SKM-1 treated with dmso at 0.1 percent for 144 hours (cell line): Measurements from ENCODE around the gene STPG4.
"Not testable (repeated sequence)": the region's sequence is repeated elsewhere in the genome, so short reads cannot be mapped to it uniquely, and the experiment has no call there.

Experiments used
- DNase-seq: peaks from one replicate; lab custom pipeline; 2025; ENCODE audit not compliant: unreplicated experiment; lab: John Stamatoyannopoulos, UW

Gene STPG4

GRCh38 chr2:47128705-47129104 lies 26.4 kb downstream of the STPG4 start:
- DNase-seq: no peak

GRCh38 chr2:47127862-47128543 lies 27.1 kb downstream of the STPG4 start:
- DNase-seq: no peak

DNA sequence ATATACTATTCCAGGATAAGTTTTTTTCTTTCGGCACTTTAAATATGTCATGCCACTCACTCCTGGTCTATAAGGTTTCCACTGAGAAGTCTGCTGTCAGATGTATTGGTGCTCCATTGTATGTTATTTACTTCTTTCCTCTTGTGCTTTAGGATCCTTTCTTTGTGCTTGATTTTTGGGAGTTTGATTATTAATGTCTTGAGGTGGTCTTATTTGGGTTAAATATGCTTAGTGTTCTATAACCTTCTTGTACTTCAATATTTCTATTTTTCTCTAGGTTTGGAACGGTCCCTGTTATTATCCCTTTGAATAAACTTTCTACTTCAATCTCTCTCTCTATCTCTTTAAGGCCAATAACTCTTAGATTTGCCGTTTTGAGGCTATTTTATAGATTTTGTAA lies 28.3 kb downstream of the STPG4 start:
- no peak for DNase-seq

GRCh38 chr2:47124740-47125139 lies 30.4 kb downstream of the STPG4 start:
- not testable (repeated sequence) for DNase-seq

DNA sequence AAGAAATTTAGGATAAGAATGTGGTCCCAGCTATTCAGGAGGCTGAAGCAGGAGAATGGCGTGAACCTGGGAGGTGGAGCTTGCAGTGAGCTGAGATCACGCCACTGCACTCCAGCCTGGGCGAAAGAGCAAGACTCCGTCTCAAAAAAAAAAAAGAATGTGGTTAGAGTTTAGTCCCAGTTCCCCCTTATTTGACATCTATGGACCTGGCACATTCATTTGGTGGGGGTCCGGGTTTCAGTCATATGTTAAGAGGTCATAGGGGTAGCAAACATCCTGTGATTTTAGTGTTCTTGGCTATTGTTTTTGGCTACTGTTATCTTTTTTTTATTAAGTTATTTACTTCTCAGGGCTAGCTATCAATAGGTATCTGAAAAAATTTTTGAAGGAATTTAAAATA lies 34.7 kb downstream of the STPG4 start:
- DNase-seq: not testable (repeated sequence)

- no peak for DNase-seq
Measured at GRCh38 chr2:47119001-47119400, 36.1 kb downstream of the STPG4 start.

GRCh38 chr2:47118581-47118980 lies 36.5 kb downstream of the STPG4 start:
- no peak for DNase-seq

GRCh38 chr2:47112665-47113435 lies 42.3 kb downstream of the STPG4 start:
- no peak for DNase-seq

DNA sequence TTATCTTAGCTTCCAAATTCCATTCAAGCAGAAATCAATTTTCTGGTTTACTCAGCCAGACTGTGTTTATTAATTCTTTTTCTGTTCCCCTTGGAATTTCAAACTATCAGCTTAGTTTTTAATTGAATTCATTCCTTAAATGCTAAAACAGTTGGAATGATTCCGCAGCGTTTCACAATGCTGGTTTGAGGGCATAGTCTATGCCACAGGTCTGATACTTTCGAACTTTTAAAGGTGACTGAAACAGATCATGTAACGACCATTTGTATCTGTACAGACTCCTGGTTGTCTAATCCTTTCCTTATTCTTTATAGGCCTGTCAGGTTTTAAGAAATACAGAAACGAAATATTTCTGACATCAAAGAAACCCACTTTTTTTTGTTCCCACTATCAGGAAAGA lies 45.4 kb downstream of the STPG4 start:
- DNase-seq: no peak

GRCh38 chr2:47109007-47109375 lies 46.1 kb downstream of the STPG4 start:
- no peak for DNase-seq

DNA sequence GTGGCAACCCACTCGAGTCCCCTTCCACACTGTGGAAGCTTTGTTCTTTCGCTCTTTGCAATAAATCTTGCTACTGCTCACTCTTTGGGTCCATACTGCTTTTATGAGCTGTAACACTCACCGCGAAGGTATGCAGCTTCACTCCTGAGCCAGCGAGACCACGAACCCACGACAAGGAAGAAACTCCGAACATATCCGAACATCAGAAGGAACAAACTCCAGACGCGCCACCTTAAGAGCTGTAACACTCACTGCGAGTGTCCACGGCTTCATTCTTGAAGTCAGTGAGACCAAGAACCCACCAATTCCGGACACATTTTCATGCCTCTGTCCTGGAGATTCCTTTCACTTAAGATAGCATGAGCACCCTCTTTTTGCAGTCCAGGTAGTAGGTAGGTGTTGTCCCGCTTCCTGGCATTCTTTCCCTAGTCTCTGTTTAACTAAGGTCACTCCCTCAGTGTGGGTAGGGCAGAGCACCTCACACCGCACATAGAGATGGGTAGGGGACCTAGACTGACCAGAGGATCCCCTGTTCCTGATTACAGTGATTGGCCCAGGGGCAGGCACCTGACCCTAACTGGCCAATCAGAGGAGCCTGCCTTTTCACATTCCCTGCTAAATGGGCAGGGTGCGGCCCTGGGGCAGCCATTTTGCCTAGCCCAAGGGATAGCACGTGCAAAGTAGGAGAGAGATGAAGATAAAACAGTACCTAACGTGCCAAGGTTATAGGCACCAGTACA lies 46.7 kb downstream of the STPG4 start:
- not testable (repeated sequence) for DNase-seq

GRCh38 chr2:47107201-47107600 lies 47.9 kb downstream of the STPG4 start:
- DNase-seq: not testable (repeated sequence)

DNA sequence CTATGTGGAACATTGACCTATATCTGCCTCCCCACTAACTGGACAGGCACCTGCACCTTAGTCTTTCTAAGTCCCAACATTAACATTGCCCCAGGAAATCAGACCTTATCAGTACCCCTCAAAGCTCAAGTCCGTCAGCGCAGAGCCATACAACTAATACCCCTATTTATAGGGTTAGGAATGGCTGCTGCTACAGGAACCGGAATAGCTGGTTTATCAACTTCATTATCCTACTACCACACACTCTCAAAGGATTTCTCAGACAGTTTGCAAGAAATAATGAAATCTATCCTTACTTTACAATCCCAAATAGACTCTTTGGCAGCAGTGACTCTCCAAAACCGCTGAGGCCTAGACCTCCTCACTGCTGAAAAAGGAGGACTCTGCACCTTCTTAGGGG lies 48.9 kb downstream of the STPG4 start:
- not testable (repeated sequence) for DNase-seq

GRCh38 chr2:47099712-47100111 lies 55.4 kb downstream of the STPG4 start:
- not testable (repeated sequence) for DNase-seq

GRCh38 chr2:47098953-47099352 lies 56.2 kb downstream of the STPG4 start:
- no peak for DNase-seq

GRCh38 chr2:47097563-47097962 lies 57.5 kb downstream of the STPG4 start:
- DNase-seq: no peak

DNA sequence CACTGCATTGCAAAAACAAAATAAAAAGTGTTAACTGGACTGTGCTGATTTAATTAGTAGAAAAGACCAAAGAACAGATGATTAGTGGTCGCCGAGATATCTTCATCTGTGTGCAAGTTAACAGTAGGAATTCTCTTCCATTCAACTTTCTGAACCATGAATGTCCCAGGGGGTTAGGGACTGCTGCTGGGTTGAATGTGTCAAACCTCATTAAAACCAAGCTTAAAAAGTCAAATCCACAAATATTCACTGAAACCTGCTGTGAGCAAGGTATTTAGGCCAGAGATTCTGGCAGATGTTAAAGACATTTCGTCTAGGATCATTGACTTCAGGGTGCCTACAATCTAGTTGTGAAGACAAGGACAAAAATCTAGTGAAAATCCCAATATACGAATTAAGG lies 58.7 kb downstream of the STPG4 start:
- no peak for DNase-seq

- no peak for DNase-seq
Measured at GRCh38 chr2:47095349-47096020, 59.6 kb downstream of the STPG4 start.

DNA sequence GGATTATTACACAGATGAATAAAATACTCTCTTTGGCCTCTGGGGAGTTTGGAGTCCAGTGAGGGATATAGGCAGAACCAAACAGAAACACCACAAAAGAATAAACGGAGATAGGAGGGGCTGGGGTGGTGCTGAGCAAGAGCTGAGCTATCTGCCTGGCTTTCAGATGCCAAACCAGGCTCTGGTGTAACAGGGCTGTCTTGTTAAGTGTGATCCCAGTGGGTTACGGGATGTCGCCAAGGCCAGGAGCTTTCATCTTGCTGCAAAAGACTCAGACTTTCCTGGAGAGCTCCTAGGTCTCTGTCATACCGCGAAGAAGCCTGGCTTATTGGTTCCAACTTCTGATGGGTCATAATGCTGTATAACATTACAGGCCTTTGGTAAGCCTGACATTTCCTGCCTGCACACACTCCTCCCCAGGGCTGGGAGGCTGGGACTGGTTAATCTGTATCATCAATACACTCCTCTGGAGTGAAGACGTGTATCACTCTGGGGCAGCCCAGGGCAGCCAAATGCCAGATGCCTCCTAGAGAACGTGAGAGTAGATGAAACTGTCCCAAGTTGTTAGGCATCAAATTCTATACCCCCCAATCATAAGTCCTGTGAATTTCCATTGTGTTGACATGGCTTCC lies 60.5 kb downstream of the STPG4 start:
- DNase-seq: no peak

- DNase-seq: no peak
Measured at GRCh38 chr2:47093626-47094025, 61.5 kb downstream of the STPG4 start.

GRCh38 chr2:47092465-47092864 lies 62.6 kb downstream of the STPG4 start:
- DNase-seq: no peak
